BE2C (cell line): ENCODE measurements around the gene HNRNPK. TPM values are rescaled to one million over a fixed set of nuclear protein-coding genes. Genes with fewer than 3 reads are reported as not detected.

Source experiments
- DNase-seq: peaks from one replicate; pipeline ENCODE4 v3.0.0-alpha.2; 2020
- H3K27me3 ChIP-seq: fragments of 250-450 bp; sonication (Bioruptor Pico); 2 replicates; pipeline ENCODE4 v1.5.1; 2020; ENCODE audit warnings: mild to moderate bottlenecking
- H3K36me3 ChIP-seq: fragments of 250-450 bp; sonication (Bioruptor Pico); 2 replicates; pipeline ENCODE4 v1.5.1; 2020; ENCODE audit warnings: mild to moderate bottlenecking
- H3K4me1 ChIP-seq: fragments of 250-450 bp; sonication (Bioruptor Pico); 2 replicates; pipeline ENCODE4 v1.5.1; 2020
- H3K4me3 ChIP-seq: 2 replicates; pipeline ENCODE4 v1.5.1; 2011; ENCODE audit warnings: low read depth, low read length
- H3K9me3 ChIP-seq: fragments of 250-450 bp; sonication (Bioruptor Pico); 2 replicates; pipeline ENCODE4 v1.5.1; 2020
- polyA plus RNA-seq: library from polyadenylated mRNA; unstranded; fragments of >200 nt; gene quantifications from one replicate; pipeline ENCODE4 v1.2.1, GENCODE V29; 2012; ENCODE audit warnings: low read depth, missing spikeins; ENCODE audit not compliant: insufficient read length, insufficient read depth
- TF ChIP-seq, protein P1 (sequence below): IDR thresholded peaks from 2 replicates; pipeline ENCODE4 v1.5.1; 2012; ENCODE audit warnings: mild to moderate bottlenecking, low read depth, low read length

Gene HNRNPK
- polyA plus RNA-seq = 396 TPM

DNA sequence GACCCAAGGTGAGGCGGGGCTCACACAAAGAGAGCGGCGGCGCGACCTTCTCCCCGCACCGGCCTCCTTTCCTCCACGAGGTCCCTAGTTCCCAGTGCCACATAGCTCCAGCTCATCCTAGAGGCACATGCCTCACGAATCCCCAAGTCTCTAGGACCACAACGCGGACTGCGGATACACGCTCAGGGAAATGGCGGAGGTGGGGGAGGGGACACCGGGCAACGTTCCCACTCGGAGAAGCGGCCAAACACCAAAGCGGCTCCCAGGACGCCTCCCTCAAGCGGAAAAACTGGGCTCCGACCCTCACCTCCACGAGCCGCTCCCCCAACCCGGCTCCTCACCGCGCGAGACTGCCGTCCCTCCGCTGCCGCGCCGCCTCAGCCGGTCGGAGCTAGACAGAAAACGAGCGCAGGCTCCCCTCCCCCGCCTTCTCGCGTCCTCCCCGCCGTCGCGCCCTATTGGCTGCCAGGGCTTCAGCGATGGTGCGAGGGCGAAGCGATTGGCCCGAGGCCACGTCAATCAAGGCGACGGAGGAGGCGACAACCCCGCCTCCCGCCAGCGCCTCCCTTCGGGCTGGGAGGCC lies at the start of gene HNRNPK:
Gene HNRNPK (minus strand): TSS at position 404 of the 583 bp plus-strand sequence. CDS start 1,963 bp downstream, outside the sequence.
- peak; percentile 99 for DNase-seq
- H3K36me3 ChIP-seq = peaks cover 49% of the 10 kb centered on the region

DNA sequence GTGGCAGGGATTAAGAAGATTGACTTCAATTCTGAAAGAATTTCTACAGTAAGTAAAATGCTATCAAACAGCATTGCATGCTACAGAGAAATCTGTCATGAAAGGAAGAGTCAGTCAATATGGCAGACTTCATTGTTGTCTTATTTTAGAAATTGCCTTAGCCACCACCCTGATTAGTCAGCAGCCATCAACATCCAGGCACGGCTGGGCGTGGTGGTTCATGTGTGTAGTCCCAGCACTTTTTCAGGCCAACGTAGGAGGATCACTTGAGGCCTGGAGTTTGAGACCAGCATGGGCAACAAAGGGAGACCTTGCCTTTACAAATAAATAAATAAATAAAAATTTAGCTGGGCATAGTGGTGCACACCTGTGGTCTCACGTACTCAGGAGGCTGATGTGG lies 47.2 kb upstream of the HNRNPK start:
- H3K27me3 ChIP-seq = peaks cover 5% of the 10 kb centered on the region
- no peak overlapping the region for H3K4me3 ChIP-seq
- no peaks in the 10 kb centered on the region for H3K9me3 ChIP-seq
- no peaks in the 10 kb centered on the region for H3K4me1 ChIP-seq
- DNase-seq = no peak
- TF ChIP-seq, protein P1, sequence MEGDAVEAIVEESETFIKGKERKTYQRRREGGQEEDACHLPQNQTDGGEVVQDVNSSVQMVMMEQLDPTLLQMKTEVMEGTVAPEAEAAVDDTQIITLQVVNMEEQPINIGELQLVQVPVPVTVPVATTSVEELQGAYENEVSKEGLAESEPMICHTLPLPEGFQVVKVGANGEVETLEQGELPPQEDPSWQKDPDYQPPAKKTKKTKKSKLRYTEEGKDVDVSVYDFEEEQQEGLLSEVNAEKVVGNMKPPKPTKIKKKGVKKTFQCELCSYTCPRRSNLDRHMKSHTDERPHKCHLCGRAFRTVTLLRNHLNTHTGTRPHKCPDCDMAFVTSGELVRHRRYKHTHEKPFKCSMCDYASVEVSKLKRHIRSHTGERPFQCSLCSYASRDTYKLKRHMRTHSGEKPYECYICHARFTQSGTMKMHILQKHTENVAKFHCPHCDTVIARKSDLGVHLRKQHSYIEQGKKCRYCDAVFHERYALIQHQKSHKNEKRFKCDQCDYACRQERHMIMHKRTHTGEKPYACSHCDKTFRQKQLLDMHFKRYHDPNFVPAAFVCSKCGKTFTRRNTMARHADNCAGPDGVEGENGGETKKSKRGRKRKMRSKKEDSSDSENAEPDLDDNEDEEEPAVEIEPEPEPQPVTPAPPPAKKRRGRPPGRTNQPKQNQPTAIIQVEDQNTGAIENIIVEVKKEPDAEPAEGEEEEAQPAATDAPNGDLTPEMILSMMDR = no peak
- H3K36me3 ChIP-seq = no peaks in the 10 kb centered on the region

More for the DNA sequence above, at the start of gene HNRNPK:
- peaks cover 3% of the 10 kb centered on the region; the same call in 1 of the 2 replicates for H3K4me1 ChIP-seq
- H3K27me3 ChIP-seq = no peaks in the 10 kb centered on the region
- H3K9me3 ChIP-seq = no peaks in the 10 kb centered on the region
- TF ChIP-seq, protein P1 = no peak
- peak within 1 kb of the TSS; percentile 98 for H3K4me3 ChIP-seq

DNA sequence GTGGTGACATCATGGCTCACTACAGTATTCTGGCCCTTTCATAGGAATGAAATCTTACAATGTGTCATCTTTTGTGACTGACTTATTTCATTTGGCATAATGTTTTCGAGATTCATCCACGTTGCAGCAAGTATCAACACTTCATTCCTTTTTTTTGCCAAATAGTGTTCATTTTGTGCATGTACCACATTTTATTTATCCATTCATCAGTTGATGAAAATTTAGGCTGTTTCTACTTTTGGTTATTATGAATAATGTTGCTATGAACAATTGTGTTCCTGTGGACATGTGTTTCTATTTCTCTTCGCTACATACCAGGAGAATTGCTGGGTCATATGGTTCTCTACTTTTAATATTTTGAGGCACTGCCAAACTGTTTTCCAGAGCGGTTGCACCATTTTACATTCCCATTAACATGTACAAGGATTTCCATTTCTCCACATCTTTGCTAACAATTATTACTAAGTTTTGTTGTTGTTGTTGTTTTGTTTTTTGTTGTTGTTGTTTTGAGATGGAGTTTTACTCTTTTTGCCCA lies 44.1 kb upstream of the HNRNPK start:
- no peaks in the 10 kb centered on the region for H3K9me3 ChIP-seq
- DNase-seq = no peak
- no peak overlapping the region for H3K4me3 ChIP-seq
- H3K36me3 ChIP-seq = no peaks in the 10 kb centered on the region
- TF ChIP-seq, protein P1 = no peak
- no peaks in the 10 kb centered on the region; the same call in 1 of the 2 replicates for H3K27me3 ChIP-seq
- H3K4me1 ChIP-seq = no peaks in the 10 kb centered on the region

DNA sequence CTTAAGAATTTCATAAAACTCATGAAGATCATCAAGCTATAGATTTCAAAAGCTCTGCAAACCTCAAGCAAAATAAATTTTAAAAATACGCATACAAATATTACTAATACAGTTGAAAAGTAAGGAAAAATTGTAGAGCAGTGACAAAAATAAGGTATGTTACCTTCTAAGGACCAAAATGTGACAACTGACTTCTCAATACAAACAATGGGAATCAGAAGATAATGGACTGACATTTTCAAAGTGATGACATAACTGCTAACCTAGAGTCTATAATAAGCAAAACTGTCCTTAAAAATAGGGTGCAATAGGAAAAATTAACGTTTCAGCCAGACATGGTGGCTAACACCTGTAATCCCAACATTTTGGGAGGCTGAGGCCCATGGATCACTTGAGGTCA lies 27.6 kb upstream of the HNRNPK start:
- no peak for DNase-seq
- Histone ChIP-seq H3K4me3 (no peak overlapping the region), H3K4me1 (no peaks in the 10 kb centered on the region), H3K9me3 (no peaks in the 10 kb centered on the region), H3K27me3 (no peaks in the 10 kb centered on the region), H3K36me3 (0 out of 2 replicates have a peak, but pooled peaks cover 3% of the 10 kb centered on the region)
- TF ChIP-seq, protein P1 = no peak

DNA sequence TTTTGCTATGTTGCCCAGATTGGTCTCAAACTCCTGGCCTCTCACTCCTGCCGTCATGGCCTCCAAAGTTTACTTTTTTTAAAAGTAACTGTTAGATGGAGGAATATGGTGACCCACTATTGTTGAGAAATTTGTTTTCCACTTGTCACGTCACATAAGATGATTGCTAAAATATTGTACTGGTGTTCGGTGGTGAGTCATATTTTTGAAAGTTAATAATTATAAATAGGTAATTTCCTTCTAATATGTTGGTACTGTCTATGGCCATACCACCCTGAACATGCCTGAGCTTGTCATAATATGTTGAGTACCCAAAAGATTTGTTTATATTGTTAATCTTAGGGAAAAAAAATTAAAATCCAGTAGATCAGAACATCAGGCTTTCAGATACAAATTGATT lies 23.2 kb upstream of the HNRNPK start:
- Histone ChIP-seq H3K27me3 (no peaks in the 10 kb centered on the region), H3K9me3 (no peaks in the 10 kb centered on the region), H3K4me3 (no peak overlapping the region), H3K36me3 (peaks cover 15% of the 10 kb centered on the region), H3K4me1 (no peaks in the 10 kb centered on the region)
- no peak for DNase-seq
- TF ChIP-seq, protein P1 = no peak

DNA sequence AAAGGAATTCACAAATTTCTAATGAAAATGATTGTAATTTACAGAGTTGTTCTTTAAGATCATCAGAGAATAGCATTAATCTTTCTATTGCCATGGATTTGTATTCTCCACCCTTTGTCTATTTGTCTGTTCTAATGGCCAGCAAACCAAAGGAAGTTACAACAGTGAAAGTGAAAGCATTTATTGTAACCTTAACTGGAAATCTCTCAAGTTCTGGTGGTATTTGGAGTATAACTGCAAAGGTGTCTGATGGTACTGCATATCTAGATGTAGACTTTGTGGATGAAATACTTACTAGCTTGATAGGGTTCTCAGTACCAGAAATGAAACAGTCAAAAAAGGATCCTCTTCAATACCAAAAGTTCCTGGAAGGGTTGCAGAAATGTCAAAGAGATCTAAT lies 22.3 kb upstream of the HNRNPK start:
- Histone ChIP-seq H3K9me3 (no peaks in the 10 kb centered on the region), H3K4me1 (no peaks in the 10 kb centered on the region), H3K27me3 (no peaks in the 10 kb centered on the region), H3K4me3 (no peak overlapping the region), H3K36me3 (peaks cover 15% of the 10 kb centered on the region)
- DNase-seq = no peak
- TF ChIP-seq, protein P1 = no peak
